ENCODE measurements around the gene PITPNB.

PITPNB gene

GRCh38 chr22:27919222-27919941, at the start of gene PITPNB:
TSS of gene PITPNB (minus strand) at chr22:27919256. CDS start at chr22:27919191, 65 bp downstream.
- TF ChIP-seq GATA3 (IDR thresholded peaks at IDR 0.05; ENCODE audit: low read depth, low read length) (no peak), GATA2 (IDR thresholded peaks at IDR 0.05; ENCODE audit: low read depth, low read length) (no peak)

DNA sequence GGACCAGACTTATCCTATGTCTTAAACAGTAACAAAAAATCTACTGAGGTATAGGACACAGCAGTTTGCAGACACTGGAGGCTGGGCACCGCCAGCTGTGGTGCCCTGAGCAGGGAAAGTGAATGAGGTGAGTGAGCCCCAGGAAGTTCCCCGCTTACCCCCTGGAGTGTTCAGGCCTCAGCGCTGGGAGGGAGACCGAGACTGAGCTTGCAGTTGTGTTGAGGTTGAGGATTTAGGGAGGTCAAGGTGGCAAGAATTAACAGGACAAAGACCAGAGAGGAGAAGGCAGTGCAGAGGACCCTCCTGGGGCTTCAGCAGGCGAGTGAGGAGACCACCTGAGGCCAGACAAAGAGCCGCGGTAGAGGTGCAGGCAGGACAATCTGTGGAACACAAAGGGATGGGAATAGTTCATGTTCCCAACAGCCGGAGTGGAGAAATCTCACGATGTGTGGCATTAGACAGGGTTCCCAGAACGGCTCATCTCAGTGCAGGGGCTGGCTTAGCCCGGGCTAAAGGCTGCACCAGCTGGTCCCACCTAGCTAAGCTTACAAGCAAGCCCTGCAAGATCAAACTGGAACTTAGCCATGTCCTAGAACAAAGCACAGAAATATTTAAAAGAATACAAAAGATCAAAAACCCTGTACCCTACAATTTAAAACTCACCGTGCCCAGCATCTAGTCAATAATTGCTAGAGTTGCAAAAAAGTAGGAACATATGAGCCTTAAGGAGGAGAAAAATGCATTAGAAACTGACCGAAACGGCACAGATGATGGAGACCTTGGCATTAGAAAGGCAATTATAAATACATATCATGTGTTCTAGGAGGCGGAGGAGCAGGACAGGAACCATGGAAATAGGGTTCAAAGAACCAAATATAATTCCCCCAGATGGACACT, 47.4 kb upstream of the PITPNB start:
- TF ChIP-seq GATA3 (IDR thresholded peaks at IDR 0.05; ENCODE audit: low read depth, low read length) = no peak
- no peak for TF ChIP-seq GATA2 (IDR thresholded peaks at IDR 0.05; ENCODE audit: low read depth, low read length)

DNA sequence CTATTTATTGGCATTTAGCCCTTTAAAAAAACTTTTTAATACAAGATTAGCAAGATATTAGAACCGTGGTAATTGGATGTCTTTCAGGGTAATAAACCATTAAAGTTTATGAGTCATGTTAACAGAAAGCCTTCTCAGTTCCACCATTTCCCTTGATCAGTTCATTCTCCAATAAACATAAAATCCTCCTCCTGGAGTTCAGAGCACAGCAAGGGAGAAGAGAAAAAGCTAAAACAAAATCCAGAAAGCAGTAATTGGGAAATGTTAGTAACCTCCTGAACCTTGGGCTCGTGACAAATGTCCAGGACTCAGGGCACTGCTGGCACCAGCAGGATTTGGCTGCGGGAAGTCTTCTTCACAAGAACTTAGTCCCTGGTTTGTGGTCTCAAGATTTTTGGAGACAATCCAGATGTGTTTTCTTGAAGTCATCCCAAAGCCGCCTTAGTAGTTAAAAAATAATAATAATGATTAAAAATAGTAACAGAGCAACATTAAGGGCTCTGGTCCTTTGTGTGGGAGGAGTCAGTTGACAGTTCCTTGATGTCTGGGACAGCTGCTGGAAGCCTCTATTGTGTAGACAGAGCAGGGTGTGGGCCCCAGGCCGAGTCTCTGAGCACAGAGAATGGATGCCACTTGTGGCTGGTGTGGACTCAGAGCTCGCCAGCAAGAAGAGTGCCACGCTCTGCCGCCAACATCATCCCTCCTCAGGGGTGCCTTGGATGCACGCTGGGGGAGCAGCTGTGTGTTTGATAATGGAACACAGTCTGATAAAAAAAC, 43.4 kb upstream of the PITPNB start:
- TF ChIP-seq GATA2 (IDR thresholded peaks at IDR 0.05; ENCODE audit: low read depth, low read length) = no peak
- TF ChIP-seq GATA3 (IDR thresholded peaks at IDR 0.05; ENCODE audit: low read depth, low read length) = no peak

DNA sequence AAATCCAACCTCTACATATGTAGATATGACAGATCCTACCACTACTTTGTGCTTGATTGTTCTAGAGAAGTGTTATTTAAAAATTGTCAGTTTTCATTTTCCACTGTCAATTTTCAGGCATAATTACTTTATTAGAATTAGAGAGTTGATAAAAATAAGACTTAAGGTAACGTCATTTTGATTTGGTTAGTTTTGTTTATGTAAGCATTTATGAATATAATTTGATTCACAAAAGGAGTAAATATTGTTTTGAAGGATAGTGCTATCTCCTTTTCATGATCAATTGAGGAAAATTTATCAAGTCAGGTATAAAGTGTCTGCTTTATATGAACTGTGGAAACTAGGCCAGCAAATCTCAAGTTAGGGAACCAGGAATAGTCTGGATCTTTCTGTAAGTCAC, 42.6 kb upstream of the PITPNB start:
- TF ChIP-seq GATA3 (IDR thresholded peaks at IDR 0.05; ENCODE audit: low read depth, low read length) (no peak), GATA2 (IDR thresholded peaks at IDR 0.05; ENCODE audit: low read depth, low read length) (no peak)

DNA sequence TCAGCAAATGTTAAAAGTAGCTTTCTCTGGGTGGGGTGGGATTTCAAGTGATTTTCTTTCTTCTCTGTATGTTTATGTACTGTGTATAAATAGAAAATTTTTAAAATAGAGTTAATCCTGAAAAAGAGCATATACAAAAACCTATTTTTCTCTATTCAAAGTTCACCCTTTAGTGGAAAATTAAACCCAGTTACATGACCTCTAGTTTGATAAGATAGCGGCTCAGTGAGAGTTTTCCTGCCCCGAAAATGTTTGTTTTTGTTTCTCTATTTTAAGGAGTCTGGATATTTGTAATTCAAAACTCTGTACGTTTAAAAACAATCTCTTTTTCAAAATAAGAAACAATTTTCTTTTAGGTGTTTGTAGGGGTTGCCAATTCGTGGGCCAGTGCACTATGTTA, 42.1 kb upstream of the PITPNB start:
- TF ChIP-seq GATA2 (IDR thresholded peaks at IDR 0.05; ENCODE audit: low read depth, low read length) = no peak
- no peak for TF ChIP-seq GATA3 (IDR thresholded peaks at IDR 0.05; ENCODE audit: low read depth, low read length)

GRCh38 chr22:27959335-27960090, 40.5 kb upstream of the PITPNB start:
- TF ChIP-seq GATA3 (IDR thresholded peaks at IDR 0.05; ENCODE audit: low read depth, low read length) (no peak), GATA2 (IDR thresholded peaks at IDR 0.05; ENCODE audit: low read depth, low read length) (no peak)

DNA sequence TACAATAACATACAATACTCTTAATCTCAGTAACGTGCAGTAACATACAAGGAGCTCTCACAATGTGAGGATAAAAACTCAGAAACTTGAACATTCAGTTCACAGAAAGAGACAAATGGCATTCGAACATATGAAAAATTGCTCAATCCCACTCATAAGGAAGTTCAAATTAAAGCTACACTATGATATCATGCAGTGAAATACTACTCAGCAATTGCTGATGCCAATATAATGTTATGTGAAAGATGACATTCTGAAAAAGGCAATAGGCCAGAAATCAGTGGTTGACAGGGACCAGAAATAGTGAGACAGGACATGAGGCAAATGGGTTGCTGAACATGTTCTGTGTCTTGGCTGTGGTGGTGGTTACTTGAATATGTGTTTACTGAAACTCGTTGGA, 33.7 kb upstream of the PITPNB start:
- TF ChIP-seq GATA2 (IDR thresholded peaks at IDR 0.05; ENCODE audit: low read depth, low read length) (no peak), GATA3 (IDR thresholded peaks at IDR 0.05; ENCODE audit: low read depth, low read length) (no peak)

- TF ChIP-seq GATA2 (IDR thresholded peaks at IDR 0.05; ENCODE audit: low read depth, low read length) = no peak
Observed at GRCh38 chr22:27952091-27952490, 33.0 kb upstream of the PITPNB start.

DNA sequence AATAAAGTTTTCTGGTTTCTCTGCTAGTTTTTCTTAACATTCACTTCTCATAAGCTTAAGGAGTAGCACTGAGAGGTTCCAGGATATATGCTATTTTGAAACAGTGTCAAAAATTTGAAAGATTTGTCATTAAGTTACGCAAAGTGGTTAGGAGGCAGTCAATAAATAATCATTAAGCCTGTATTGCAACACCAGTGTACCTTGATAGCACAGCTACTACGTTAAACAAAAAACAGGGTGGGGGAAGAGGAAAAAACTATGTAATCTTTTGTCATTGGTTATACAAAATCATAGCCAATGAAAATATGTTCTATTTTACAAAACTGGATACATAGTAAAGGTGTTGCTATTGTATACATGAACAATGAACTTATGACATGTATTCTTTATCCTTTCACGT, 30.4 kb upstream of the PITPNB start:
- TF ChIP-seq GATA3 (IDR thresholded peaks at IDR 0.05; ENCODE audit: low read depth, low read length) = no peak
- no peak for TF ChIP-seq GATA2 (IDR thresholded peaks at IDR 0.05; ENCODE audit: low read depth, low read length)

- TF ChIP-seq GATA2 (IDR thresholded peaks at IDR 0.05; ENCODE audit: low read depth, low read length) = no peak
- TF ChIP-seq GATA3 (IDR thresholded peaks at IDR 0.05; ENCODE audit: low read depth, low read length) = no peak
Observed at GRCh38 chr22:27948569-27948968, 29.5 kb upstream of the PITPNB start.

- no peak for TF ChIP-seq GATA2 (IDR thresholded peaks at IDR 0.05; ENCODE audit: low read depth, low read length)
- TF ChIP-seq GATA3 (IDR thresholded peaks at IDR 0.05; ENCODE audit: low read depth, low read length) = no peak
Observed at GRCh38 chr22:27947448-27947847, 28.4 kb upstream of the PITPNB start.

DNA sequence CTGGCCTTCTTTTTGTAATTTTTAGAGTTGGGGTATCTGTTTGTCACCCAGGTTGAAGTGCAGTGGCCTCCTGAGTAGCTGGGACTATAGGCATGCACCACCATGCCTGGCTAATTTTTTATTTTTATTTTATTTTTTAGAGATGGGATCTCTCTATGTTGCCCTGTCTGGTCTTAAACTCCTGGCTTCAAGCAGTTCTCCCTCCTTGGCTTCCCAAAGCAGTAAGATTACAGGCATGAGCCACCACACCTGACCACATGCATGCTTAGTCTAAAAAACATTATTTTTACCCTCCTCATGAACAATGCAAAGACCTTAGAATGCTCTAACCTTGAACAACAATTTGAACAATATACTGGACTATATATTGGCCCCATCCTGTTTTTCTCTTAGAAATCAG, 22.1 kb upstream of the PITPNB start:
- TF ChIP-seq GATA3 (IDR thresholded peaks at IDR 0.05; ENCODE audit: low read depth, low read length) (no peak), GATA2 (IDR thresholded peaks at IDR 0.05; ENCODE audit: low read depth, low read length) (no peak)

DNA sequence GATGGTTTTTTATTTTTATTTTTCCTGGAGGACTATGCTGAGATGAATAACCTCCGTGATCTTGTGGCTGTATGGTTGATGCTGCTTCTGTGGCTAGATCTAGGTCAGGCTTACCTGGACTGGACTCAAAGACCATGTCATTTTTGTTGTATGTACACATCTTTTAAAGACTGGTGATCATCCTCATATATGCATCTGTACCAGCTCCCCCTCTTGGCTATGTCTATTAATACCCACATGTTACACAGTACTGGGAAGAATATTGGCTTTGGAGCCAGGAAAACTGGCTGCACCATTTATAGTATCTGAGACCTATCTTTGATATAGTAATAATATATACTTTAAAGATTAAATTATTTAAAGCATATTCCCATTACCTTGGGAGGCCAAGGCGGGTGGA, 18.4 kb upstream of the PITPNB start:
- TF ChIP-seq GATA2 (IDR thresholded peaks at IDR 0.05; ENCODE audit: low read depth, low read length) (no peak), GATA3 (IDR thresholded peaks at IDR 0.05; ENCODE audit: low read depth, low read length) (no peak)

DNA sequence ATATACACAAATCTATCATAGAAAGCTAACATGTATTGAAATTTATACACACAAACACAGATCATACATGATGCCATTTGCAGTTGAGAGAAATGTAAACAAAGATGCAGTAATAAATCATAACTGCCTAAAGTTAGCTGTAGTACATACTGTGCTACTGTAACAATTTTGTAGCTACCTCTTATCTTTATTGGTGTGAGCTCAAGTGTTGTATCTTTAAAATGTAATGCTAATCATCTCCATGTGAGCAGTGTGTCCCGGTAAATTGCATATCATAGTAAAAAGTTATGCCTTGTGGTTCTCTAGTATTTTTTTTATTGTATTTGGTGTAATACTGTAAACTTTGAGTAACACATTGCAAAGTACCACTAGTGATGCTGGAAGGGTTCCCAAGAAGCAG, 16.8 kb upstream of the PITPNB start:
- TF ChIP-seq GATA2 (IDR thresholded peaks at IDR 0.05; ENCODE audit: low read depth, low read length) (no peak), GATA3 (IDR thresholded peaks at IDR 0.05; ENCODE audit: low read depth, low read length) (no peak)
